ENCODE measurements around the gene MC3R. TPM values are rescaled to one million over a fixed set of nuclear protein-coding genes. Genes with fewer than 3 reads are reported as not detected.

MC3R gene
- polyA plus RNA-seq, 2 of the 4 experiments (the other 2 are of a cell fraction): not detected

DNA sequence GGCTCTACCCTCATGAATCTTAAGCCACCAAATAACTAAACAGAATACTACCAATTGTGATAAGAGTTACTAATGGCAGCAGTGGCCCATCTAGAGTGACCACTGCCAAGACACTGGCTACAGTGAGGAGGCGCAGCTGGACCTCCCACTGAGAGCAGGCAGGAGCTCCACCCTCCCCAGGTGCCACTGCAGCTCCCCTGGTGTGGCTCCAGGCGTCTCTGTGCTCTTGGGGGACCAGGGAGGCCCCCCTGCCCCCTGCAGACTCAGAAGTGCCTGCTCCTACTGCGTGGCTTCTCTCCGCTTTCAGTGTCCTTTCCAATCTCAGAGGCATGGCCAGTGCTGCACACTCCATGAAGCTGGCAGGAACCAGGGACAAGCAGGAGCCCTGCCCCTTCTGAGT, 23.4 kb downstream of the MC3R start:
- Histone ChIP-seq H3K4me1 (no peaks in the 10 kb centered on the region), H3K4me2 (no peak overlapping the region), H3K4me3 (no peak overlapping the region), H3K27ac (no peak overlapping the region), H3K9me3 (no peaks in the 10 kb centered on the region)
- ATAC-seq (no peak), DNase-seq (ENCODE audit: low read depth in 1 of 2, low spot score in 1 of 2) (no peak), FAIRE-seq (no peak)
- no CpG with 5 or more reads among the region's 4 CpGs for WGBS (ENCODE audit: missing lambda C conversion rate)
- TF ChIP-seq ZFP36 (IDR thresholded peaks at IDR 0.05; ENCODE audit: borderline replicate concordance, partially characterized antibody): no peak
- TF ChIP-seq RNF2 (IDR thresholded peaks at IDR 0.05; ENCODE audit: borderline replicate concordance, low read depth): no peak
- TF ChIP-seq BCL3 (IDR thresholded peaks at IDR 0.05): no peak
- TF ChIP-seq, protein P1, sequence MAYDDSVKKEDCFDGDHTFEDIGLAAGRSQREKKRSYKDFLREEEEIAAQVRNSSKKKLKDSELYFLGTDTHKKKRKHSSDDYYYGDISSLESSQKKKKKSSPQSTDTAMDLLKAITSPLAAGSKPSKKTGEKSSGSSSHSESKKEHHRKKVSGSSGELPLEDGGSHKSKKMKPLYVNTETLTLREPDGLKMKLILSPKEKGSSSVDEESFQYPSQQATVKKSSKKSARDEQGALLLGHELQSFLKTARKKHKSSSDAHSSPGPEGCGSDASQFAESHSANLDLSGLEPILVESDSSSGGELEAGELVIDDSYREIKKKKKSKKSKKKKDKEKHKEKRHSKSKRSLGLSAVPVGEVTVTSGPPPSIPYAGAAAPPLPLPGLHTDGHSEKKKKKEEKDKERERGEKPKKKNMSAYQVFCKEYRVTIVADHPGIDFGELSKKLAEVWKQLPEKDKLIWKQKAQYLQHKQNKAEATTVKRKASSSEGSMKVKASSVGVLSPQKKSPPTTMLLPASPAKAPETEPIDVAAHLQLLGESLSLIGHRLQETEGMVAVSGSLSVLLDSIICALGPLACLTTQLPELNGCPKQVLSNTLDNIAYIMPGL (CRISPR knock-in tag; IDR thresholded peaks at IDR 0.05; ENCODE audit: borderline replicate concordance): no peak
- TF ChIP-seq JUNB (IDR thresholded peaks at IDR 0.05): no peak
- TF ChIP-seq NPAS2 (CRISPR knock-in tag; IDR thresholded peaks at IDR 0.05; ENCODE audit: borderline replicate concordance): no peak
- no peak for TF ChIP-seq ESRRA (IDR thresholded peaks at IDR 0.05; ENCODE audit: borderline replicate concordance, low read length)
- TF ChIP-seq TFCP2L1 (CRISPR knock-in tag; IDR thresholded peaks at IDR 0.05): no peak
- CTCF ChIA-PET: no interaction called here
- POLR2A ChIA-PET: no interaction called here

GRCh38 chr20:56273491-56273890, 25.0 kb downstream of the MC3R start:
- no peak overlapping the region for H3K4me3 ChIP-seq
- DNase-seq (ENCODE audit: low read depth in 1 of 2, low spot score in 1 of 2): no peak
- ChIA-PET POLR2A (no interaction called here), CTCF (no interaction called here)
- no peak overlapping the region for H3K4me2 ChIP-seq
- no peaks in the 10 kb centered on the region for H3K9me3 ChIP-seq
- TF ChIP-seq ELK1 (IDR thresholded peaks at IDR 0.05; ENCODE audit: low read depth, low read length): no peak
- no peak for TF ChIP-seq MAZ (IDR thresholded peaks at IDR 0.05; ENCODE audit: borderline replicate concordance, low read depth, low read length)
- no peak for TF ChIP-seq EHMT2 (IDR thresholded peaks at IDR 0.05; ENCODE audit: low read depth)
- TF ChIP-seq BCL3 (IDR thresholded peaks at IDR 0.05): no peak
- TF ChIP-seq NFE2L2 (conservative IDR thresholded peaks at IDR 0.05; ENCODE audit: low read length): no peak
- TF ChIP-seq SREBF2 (IDR thresholded peaks at IDR 0.05): no peak
- no peak for TF ChIP-seq FOSL2 (IDR thresholded peaks at IDR 0.05)
- no peak for TF ChIP-seq FOSL2 (CRISPR knock-in tag; IDR thresholded peaks at IDR 0.05)
- no peak for TF ChIP-seq E2F6 (IDR thresholded peaks at IDR 0.05; ENCODE audit: borderline replicate concordance, low read depth)
- TF ChIP-seq CBX8 (IDR thresholded peaks at IDR 0.05): no peak
- no peak for TF ChIP-seq CEBPB (IDR thresholded peaks at IDR 0.05)
- TF ChIP-seq, protein P2, sequence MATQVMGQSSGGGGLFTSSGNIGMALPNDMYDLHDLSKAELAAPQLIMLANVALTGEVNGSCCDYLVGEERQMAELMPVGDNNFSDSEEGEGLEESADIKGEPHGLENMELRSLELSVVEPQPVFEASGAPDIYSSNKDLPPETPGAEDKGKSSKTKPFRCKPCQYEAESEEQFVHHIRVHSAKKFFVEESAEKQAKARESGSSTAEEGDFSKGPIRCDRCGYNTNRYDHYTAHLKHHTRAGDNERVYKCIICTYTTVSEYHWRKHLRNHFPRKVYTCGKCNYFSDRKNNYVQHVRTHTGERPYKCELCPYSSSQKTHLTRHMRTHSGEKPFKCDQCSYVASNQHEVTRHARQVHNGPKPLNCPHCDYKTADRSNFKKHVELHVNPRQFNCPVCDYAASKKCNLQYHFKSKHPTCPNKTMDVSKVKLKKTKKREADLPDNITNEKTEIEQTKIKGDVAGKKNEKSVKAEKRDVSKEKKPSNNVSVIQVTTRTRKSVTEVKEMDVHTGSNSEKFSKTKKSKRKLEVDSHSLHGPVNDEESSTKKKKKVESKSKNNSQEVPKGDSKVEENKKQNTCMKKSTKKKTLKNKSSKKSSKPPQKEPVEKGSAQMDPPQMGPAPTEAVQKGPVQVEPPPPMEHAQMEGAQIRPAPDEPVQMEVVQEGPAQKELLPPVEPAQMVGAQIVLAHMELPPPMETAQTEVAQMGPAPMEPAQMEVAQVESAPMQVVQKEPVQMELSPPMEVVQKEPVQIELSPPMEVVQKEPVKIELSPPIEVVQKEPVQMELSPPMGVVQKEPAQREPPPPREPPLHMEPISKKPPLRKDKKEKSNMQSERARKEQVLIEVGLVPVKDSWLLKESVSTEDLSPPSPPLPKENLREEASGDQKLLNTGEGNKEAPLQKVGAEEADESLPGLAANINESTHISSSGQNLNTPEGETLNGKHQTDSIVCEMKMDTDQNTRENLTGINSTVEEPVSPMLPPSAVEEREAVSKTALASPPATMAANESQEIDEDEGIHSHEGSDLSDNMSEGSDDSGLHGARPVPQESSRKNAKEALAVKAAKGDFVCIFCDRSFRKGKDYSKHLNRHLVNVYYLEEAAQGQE (IDR thresholded peaks at IDR 0.05): no peak
- no peak for TF ChIP-seq CHD4 (IDR thresholded peaks at IDR 0.05; ENCODE audit: borderline replicate concordance)
- no peak for TF ChIP-seq GATA3 (IDR thresholded peaks at IDR 0.05; ENCODE audit: borderline replicate concordance)
- no peak for TF ChIP-seq RNF2 (IDR thresholded peaks at IDR 0.05; ENCODE audit: borderline replicate concordance, low read depth)
- no peaks in the 10 kb centered on the region for H3K4me1 ChIP-seq
- FAIRE-seq: no peak
- H3K27ac ChIP-seq: no peak overlapping the region
- 5% methylated on average over 2 of the region's 2 CpGs for WGBS (ENCODE audit: missing lambda C conversion rate)
- ATAC-seq: no peak

All from A549 (cell line).